ENCODE results near the gene OPCML.

OPCML gene

DNA sequence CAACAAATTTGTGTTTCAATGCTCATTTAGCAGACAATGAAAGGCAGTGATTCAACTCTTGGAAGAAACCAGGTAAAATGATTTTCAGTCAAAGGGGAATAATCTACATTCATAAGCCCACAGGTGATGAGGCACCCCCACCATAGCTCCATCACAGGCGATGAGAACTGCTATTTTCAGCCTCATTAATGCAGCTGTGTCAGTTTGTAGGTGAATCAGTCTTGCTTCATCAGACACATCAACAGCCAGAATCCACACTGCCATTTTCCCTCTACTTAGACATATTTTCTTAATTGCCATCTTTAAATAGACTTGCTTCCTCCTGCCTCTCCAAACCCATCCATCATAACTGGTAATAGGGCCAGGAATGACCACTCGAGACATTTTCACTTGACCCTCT lies 701.0 kb downstream of the OPCML start:
- TF ChIP-seq POU6F1 (CRISPR knock-in tag; IDR thresholded peaks at IDR 0.05; ENCODE audit: borderline replicate concordance, low read depth) (no peak), PPARA (CRISPR knock-in tag; IDR thresholded peaks at IDR 0.05; ENCODE audit: borderline replicate concordance) (no peak), ARNTL (CRISPR knock-in tag; IDR thresholded peaks at IDR 0.05; ENCODE audit: borderline replicate concordance, low read depth) (no peak), CREB5 (CRISPR knock-in tag; IDR thresholded peaks at IDR 0.05; ENCODE audit: low read depth) (no peak), ZNF70 (CRISPR knock-in tag; IDR thresholded peaks at IDR 0.05) (no peak), ZNF565 (CRISPR knock-in tag; conservative IDR thresholded peaks at IDR 0.05; ENCODE audit: low read depth) (no peak)
- TF ChIP-seq, protein P1, sequence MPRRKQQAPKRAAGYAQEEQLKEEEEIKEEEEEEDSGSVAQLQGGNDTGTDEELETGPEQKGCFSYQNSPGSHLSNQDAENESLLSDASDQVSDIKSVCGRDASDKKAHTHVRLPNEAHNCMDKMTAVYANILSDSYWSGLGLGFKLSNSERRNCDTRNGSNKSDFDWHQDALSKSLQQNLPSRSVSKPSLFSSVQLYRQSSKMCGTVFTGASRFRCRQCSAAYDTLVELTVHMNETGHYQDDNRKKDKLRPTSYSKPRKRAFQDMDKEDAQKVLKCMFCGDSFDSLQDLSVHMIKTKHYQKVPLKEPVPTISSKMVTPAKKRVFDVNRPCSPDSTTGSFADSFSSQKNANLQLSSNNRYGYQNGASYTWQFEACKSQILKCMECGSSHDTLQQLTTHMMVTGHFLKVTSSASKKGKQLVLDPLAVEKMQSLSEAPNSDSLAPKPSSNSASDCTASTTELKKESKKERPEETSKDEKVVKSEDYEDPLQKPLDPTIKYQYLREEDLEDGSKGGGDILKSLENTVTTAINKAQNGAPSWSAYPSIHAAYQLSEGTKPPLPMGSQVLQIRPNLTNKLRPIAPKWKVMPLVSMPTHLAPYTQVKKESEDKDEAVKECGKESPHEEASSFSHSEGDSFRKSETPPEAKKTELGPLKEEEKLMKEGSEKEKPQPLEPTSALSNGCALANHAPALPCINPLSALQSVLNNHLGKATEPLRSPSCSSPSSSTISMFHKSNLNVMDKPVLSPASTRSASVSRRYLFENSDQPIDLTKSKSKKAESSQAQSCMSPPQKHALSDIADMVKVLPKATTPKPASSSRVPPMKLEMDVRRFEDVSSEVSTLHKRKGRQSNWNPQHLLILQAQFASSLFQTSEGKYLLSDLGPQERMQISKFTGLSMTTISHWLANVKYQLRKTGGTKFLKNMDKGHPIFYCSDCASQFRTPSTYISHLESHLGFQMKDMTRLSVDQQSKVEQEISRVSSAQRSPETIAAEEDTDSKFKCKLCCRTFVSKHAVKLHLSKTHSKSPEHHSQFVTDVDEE (CRISPR knock-in tag; IDR thresholded peaks at IDR 0.05), result no peak
- no peak for ATAC-seq

GRCh38 chr11:132824642-132825041 lies 707.7 kb downstream of the OPCML start:
- no peak for TF ChIP-seq ZNF565 (CRISPR knock-in tag; conservative IDR thresholded peaks at IDR 0.05; ENCODE audit: low read depth)
- TF ChIP-seq PPARA (CRISPR knock-in tag; IDR thresholded peaks at IDR 0.05; ENCODE audit: borderline replicate concordance), result no peak
- no peak for TF ChIP-seq GLIS3 (CRISPR knock-in tag; IDR thresholded peaks at IDR 0.05)
- TF ChIP-seq OSR1 (CRISPR knock-in tag; IDR thresholded peaks at IDR 0.05), result no peak
- no peak for TF ChIP-seq ISL1 (CRISPR knock-in tag; IDR thresholded peaks at IDR 0.05)
- no peak for TF ChIP-seq CSDC2 (CRISPR knock-in tag; IDR thresholded peaks at IDR 0.05)
- no peak for TF ChIP-seq TCF4 (CRISPR knock-in tag; IDR thresholded peaks at IDR 0.05; ENCODE audit: borderline replicate concordance)
- TF ChIP-seq, protein P1 (CRISPR knock-in tag; IDR thresholded peaks at IDR 0.05), result no peak
- TF ChIP-seq BACH2 (CRISPR knock-in tag; IDR thresholded peaks at IDR 0.05; ENCODE audit: borderline replicate concordance), result no peak
- no peak for TF ChIP-seq TOX (CRISPR knock-in tag; IDR thresholded peaks at IDR 0.05; ENCODE audit: borderline replicate concordance)
- no peak for ATAC-seq

DNA sequence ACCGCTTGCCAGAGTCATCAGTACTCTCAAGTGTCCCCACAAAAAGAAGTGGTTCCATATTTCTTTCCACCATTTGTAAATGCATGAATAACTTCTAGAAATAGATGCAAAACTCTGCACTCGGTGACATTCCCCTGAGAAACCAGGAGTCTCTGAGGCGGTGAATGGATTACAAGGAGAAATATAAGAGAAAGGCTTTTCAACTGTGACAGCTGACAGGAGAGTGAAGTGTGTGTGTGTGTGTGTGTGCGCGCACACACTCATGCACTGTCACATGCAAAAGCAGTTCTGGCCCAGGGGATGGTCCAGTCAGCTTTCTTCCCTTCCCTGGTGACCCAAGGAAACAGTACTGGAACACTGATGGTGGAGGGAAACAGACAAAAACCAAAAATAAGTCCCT lies 710.0 kb downstream of the OPCML start:
- ATAC-seq, result no peak
- no peak for TF ChIP-seq GLIS3 (CRISPR knock-in tag; IDR thresholded peaks at IDR 0.05)
- TF ChIP-seq SNAI2 (CRISPR knock-in tag; IDR thresholded peaks at IDR 0.05), result no peak
- no peak for TF ChIP-seq BACH2 (CRISPR knock-in tag; IDR thresholded peaks at IDR 0.05; ENCODE audit: borderline replicate concordance)
- TF ChIP-seq RARB (CRISPR knock-in tag; IDR thresholded peaks at IDR 0.05), result no peak
- TF ChIP-seq ESRRG (CRISPR knock-in tag; IDR thresholded peaks at IDR 0.05), result no peak
- TF ChIP-seq OSR1 (CRISPR knock-in tag; IDR thresholded peaks at IDR 0.05), result no peak
- TF ChIP-seq ZFP3 (CRISPR knock-in tag; IDR thresholded peaks at IDR 0.05), result no peak
- TF ChIP-seq ZFP30 (CRISPR knock-in tag; IDR thresholded peaks at IDR 0.05), result no peak
- no peak for TF ChIP-seq POU6F1 (CRISPR knock-in tag; IDR thresholded peaks at IDR 0.05; ENCODE audit: borderline replicate concordance, low read depth)
- TF ChIP-seq, protein P1 (CRISPR knock-in tag; IDR thresholded peaks at IDR 0.05), result no peak
- no peak for TF ChIP-seq CSRNP3 (CRISPR knock-in tag; IDR thresholded peaks at IDR 0.05)
- no peak for TF ChIP-seq PATZ1 (CRISPR knock-in tag; IDR thresholded peaks at IDR 0.05; ENCODE audit: borderline replicate concordance)

All from SK-N-SH treated with all-trans-retinoic acid at 6 μM for 48 hours (cell line).